C1 segment of cervical spinal cord (tissue), 14 donors: ENCODE measurements around the gene GAMT.

Source experiments
- DNase-seq, 14 donors: peaks; one replicate each; lab custom pipeline; 2025; lab: John Stamatoyannopoulos, UW

GAMT gene

GRCh38 chr19:1366899-1367870, 34.2 kb downstream of the GAMT start:
- peak in 1 of 14 donors; percentile 24 for DNase-seq

GRCh38 chr19:1366296-1366695, 35.0 kb downstream of the GAMT start:
- no peak for DNase-seq

GRCh38 chr19:1365319-1366269, 35.7 kb downstream of the GAMT start:
- DNase-seq: peak in 1 of 14 donors; percentile 34

GRCh38 chr19:1364070-1364704, 37.2 kb downstream of the GAMT start:
- DNase-seq: no peak

- no peak for DNase-seq
Observed at GRCh38 chr19:1363599-1363998, 37.7 kb downstream of the GAMT start.

- no peak for DNase-seq
Observed at GRCh38 chr19:1362387-1363257, 38.7 kb downstream of the GAMT start.

- DNase-seq: no peak
Observed at GRCh38 chr19:1361601-1362386, 39.5 kb downstream of the GAMT start.

GRCh38 chr19:1360818-1361461, 40.4 kb downstream of the GAMT start:
- peak in 12 of 14 donors; percentile 32 to 87 (median 66) for DNase-seq

GRCh38 chr19:1360126-1360817, 41.1 kb downstream of the GAMT start:
- peak in 1 of 14 donors; percentile 32 for DNase-seq

GRCh38 chr19:1357531-1358109, 43.7 kb downstream of the GAMT start:
- DNase-seq: no peak

GRCh38 chr19:1356508-1356865, 44.9 kb downstream of the GAMT start:
- no peak for DNase-seq

- DNase-seq: peak in 8 of 14 donors; percentile 20 to 59 (median 46)
Observed at GRCh38 chr19:1355568-1356507, 45.5 kb downstream of the GAMT start.

GRCh38 chr19:1354970-1355567, 46.3 kb downstream of the GAMT start:
- DNase-seq: peak in 3 of 14 donors; percentile 63 to 73 (median 69)

GRCh38 chr19:1353144-1353543, 48.2 kb downstream of the GAMT start:
- DNase-seq: no peak

GRCh38 chr19:1351381-1351851, 49.9 kb downstream of the GAMT start:
- DNase-seq: no peak

GRCh38 chr19:1350867-1351266, 50.5 kb downstream of the GAMT start:
- DNase-seq: no peak

GRCh38 chr19:1349211-1349610, 52.1 kb downstream of the GAMT start:
- no peak for DNase-seq
